Activated CD4-positive, alpha-beta T cell treated with anti-CD3 and anti-CD28 coated beads, Interleukin-2, Interleukin-4, amounts not matched to agents 100 ng/mL and 50 ng/mL, durations not matched to agents 16 hours and 8 hours (primary cell): ENCODE measurements around the gene FAM13C.
"Not testable (repeated sequence)": the region's sequence is repeated elsewhere in the genome, so short reads cannot be mapped to it uniquely, and the experiment has no call there.

Experiments used
- DNase-seq: peaks from one replicate; pipeline ENCODE4 v3.0.0-alpha.2; 2020; ENCODE audit warnings: low spot score

Gene FAM13C

GRCh38 chr10:59276133-59276532, 86.2 kb downstream of the FAM13C start:
- DNase-seq: no peak

- no peak for DNase-seq
These were observed 88.9 kb downstream of the FAM13C start for GRCh38 chr10:59273445-59273844.

GRCh38 chr10:59272061-59272460, 90.3 kb downstream of the FAM13C start:
- DNase-seq: no peak

- DNase-seq: no peak
These were observed 91.2 kb downstream of the FAM13C start for GRCh38 chr10:59271160-59271559.

- DNase-seq: no peak
These were observed 91.9 kb downstream of the FAM13C start for GRCh38 chr10:59270492-59270891.

GRCh38 chr10:59269651-59270050, 92.7 kb downstream of the FAM13C start:
- no peak for DNase-seq

- no peak for DNase-seq
These were observed 93.9 kb downstream of the FAM13C start for GRCh38 chr10:59268460-59268859.

- no peak for DNase-seq
These were observed 96.0 kb downstream of the FAM13C start for GRCh38 chr10:59266321-59266720.

- no peak for DNase-seq
These were observed 97.2 kb downstream of the FAM13C start for GRCh38 chr10:59265141-59265540.

- no peak for DNase-seq
These were observed 103.5 kb downstream of the FAM13C start for GRCh38 chr10:59258890-59259289.

- no peak for DNase-seq
These were observed 105.1 kb downstream of the FAM13C start for GRCh38 chr10:59257224-59257623.

- DNase-seq: no peak
These were observed 106.9 kb downstream of the FAM13C start for GRCh38 chr10:59255463-59255862.

GRCh38 chr10:59252491-59252890, 109.9 kb downstream of the FAM13C start:
- DNase-seq: no peak

GRCh38 chr10:59245686-59246085, 116.7 kb downstream of the FAM13C start:
- DNase-seq: no peak

- DNase-seq: no peak
These were observed 117.5 kb downstream of the FAM13C start for GRCh38 chr10:59244871-59245270.

GRCh38 chr10:59243611-59244195, 118.6 kb downstream of the FAM13C start:
- no peak for DNase-seq

GRCh38 chr10:59242991-59243390, 119.4 kb downstream of the FAM13C start:
- no peak for DNase-seq

GRCh38 chr10:59242057-59242456, 120.3 kb downstream of the FAM13C start:
- no peak for DNase-seq

GRCh38 chr10:59240582-59241183, 121.7 kb downstream of the FAM13C start:
- peak; percentile 23 for DNase-seq

GRCh38 chr10:59239108-59239507, 123.2 kb downstream of the FAM13C start:
- not testable (repeated sequence) for DNase-seq

- no peak for DNase-seq
These were observed 124.6 kb downstream of the FAM13C start for GRCh38 chr10:59237775-59238174.

GRCh38 chr10:59236064-59236697, 126.2 kb downstream of the FAM13C start:
- DNase-seq: no peak

GRCh38 chr10:59234816-59235429, 127.4 kb downstream of the FAM13C start:
- DNase-seq: peak; percentile 2
